Thoracic aorta (tissue), 2 donors: ENCODE measurements around the gene METTL14. TPM values are rescaled to one million over a fixed set of nuclear protein-coding genes. Genes with fewer than 3 reads are reported as not detected.

Experiments
- ATAC-seq: fragments of 150-250 bp; one replicate; pipeline ENCODE4 v1.8.0; 2017; ENCODE audit warnings: low read depth; ENCODE audit not compliant: insufficient number of reproducible peaks, low FRiP score
- DNase-seq: peaks from one replicate; pipeline ENCODE4 v3.0.0-alpha.2; 2020; ENCODE audit warnings: low spot score
- H3K27ac ChIP-seq, 2 donors: fragments of 200-600 bp; sonication (generic); 1 replicate in 1 of 2; 2 replicates in 1 of 2; pipeline ENCODE4 v1.5.1; 2016; ENCODE audit warnings: mild to moderate bottlenecking in 2 of 2, moderate library complexity in 2 of 2
- H3K27me3 ChIP-seq: fragments of 200-600 bp; sonication (generic); replicated peaks from 2 replicates; pipeline ENCODE4 v1.6.0; 2016; ENCODE audit warnings: mild to moderate bottlenecking; ENCODE audit not compliant: insufficient read depth
- H3K36me3 ChIP-seq: fragments of 200-600 bp; sonication (generic); one replicate; pipeline ENCODE4 v1.5.1; 2016
- H3K4me1 ChIP-seq, 2 donors: fragments of 200-600 bp; sonication (generic); 1 replicate in 1 of 2; 2 replicates in 1 of 2; pipeline versions ENCODE4 v1.5.1 to v1.6.0; 2016; ENCODE audit warnings: low read depth in 2 of 2, mild to moderate bottlenecking in 1 of 2; ENCODE audit not compliant: control insufficient read depth in 1 of 2
- H3K4me3 ChIP-seq: fragments of 200-600 bp; sonication (generic); 2 replicates; pipeline ENCODE4 v1.5.1; 2016; ENCODE audit warnings: mild to moderate bottlenecking
- H3K9me3 ChIP-seq: fragments of 200-600 bp; sonication (generic); 2 replicates; pipeline ENCODE4 v1.5.1; 2016
- total RNA-seq, 2 donors: library from RNA; depleted of rRNA; stranded (reverse); fragments of >200 nt; gene quantifications; one replicate each; pipeline versions ENCODE4 v1.1.0 to v1.2.3, GENCODE V29; 2016
- TF ChIP-seq, protein P1 (sequence below): fragments of 200-600 bp; sonication (generic); IDR thresholded peaks from one replicate; pipeline ENCODE4 v1.5.1; 2019; ENCODE audit warnings: antibody characterized with exemption

The METTL14 gene
- total RNA-seq, 2 donors from 2014 or later, result 23.0 to 61.9 TPM

DNA sequence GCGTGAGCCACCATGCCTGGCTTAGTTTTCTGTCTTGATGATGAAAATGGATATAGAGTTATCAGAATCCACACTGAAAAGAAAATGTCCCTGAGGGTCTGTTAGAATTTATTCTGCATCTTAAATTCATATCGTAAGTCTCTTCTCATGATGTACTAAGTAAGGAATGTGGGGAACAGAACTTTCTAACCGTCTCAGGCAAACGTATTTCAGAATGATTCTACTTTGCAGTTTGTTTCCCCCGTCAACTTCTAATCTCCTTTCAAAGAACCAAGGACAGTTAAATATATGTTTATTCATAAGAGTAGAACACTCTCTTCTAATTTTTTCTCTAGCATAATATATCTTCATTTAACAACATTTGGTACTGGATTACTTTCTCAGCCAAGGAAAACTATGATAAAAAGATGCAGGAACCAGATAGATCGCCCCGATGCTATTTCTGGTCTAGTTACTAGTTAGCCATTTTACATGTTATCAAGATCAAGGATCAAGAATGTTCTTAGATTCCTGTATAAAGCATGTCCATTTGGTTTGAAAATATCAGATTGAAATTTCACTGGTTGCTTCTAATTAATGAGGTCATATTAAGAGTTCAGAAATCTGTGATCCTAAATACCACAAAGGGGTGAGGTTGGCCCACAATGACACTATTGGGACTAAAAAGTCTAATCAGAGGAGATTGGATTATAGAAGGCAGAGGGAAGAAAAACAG is 49.5 kb downstream of the METTL14 start:
- TF ChIP-seq, protein P1, sequence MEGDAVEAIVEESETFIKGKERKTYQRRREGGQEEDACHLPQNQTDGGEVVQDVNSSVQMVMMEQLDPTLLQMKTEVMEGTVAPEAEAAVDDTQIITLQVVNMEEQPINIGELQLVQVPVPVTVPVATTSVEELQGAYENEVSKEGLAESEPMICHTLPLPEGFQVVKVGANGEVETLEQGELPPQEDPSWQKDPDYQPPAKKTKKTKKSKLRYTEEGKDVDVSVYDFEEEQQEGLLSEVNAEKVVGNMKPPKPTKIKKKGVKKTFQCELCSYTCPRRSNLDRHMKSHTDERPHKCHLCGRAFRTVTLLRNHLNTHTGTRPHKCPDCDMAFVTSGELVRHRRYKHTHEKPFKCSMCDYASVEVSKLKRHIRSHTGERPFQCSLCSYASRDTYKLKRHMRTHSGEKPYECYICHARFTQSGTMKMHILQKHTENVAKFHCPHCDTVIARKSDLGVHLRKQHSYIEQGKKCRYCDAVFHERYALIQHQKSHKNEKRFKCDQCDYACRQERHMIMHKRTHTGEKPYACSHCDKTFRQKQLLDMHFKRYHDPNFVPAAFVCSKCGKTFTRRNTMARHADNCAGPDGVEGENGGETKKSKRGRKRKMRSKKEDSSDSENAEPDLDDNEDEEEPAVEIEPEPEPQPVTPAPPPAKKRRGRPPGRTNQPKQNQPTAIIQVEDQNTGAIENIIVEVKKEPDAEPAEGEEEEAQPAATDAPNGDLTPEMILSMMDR, result no peak
- ATAC-seq (no peak), DNase-seq (no peak)
- H3K4me1 ChIP-seq, result peaks cover 0 to 15% of the 10 kb centered on the region in 2 donors
- peaks cover 46% of the 10 kb centered on the region for H3K36me3 ChIP-seq
- H3K4me3 ChIP-seq, result no peak overlapping the region
- peak overlapping the region; percentile 3 to 16 for H3K27ac ChIP-seq
- no peaks in the 10 kb centered on the region for H3K9me3 ChIP-seq
- H3K27me3 ChIP-seq, result no peaks in the 10 kb centered on the region

DNA sequence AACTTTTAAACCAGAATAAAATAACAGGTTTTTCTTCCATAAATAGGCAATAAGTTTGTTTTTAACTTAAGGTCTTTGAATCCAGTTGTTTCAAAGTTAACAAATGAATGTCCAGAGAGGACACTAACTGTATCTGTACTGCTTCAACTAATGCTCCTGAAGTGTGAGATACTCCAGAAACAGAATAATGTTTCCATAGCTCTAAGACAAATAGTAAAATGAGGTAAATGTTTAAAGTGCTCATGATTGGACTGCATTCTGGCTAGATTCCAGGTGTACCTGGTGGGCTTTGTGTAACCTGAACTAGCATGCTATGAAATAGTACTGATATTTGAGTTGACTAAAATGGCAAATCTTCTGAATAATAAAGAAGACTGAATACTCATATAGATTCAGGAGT is 51.7 kb downstream of the METTL14 start:
- Histone ChIP-seq H3K27me3 (no peaks in the 10 kb centered on the region), H3K36me3 (peaks cover 46% of the 10 kb centered on the region)

DNA sequence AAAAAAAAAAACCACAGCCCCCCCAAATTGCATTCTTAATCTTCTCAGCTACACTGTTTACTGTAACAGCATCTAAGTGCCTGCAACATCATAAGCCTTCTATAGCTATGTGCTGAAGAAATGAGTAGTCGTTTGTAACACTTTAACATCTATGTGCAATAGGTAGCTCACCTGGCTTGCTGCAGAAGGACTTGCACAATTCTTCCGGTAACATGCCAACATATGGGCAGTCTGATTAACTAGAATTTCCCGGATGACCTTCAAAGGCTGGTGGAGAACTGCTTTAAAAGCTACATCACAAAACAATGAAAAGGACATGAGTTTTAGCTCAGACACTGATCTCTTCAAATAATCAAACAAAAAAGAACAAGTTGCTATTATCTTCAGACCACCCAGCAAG is 52.9 kb downstream of the METTL14 start:
- TF ChIP-seq, protein P1, result no peak
- Histone ChIP-seq H3K9me3 (no peaks in the 10 kb centered on the region), H3K27ac (no peak overlapping the region), H3K4me1 (peaks cover 8 to 32% of the 10 kb centered on the region in 2 donors), H3K27me3 (no peaks in the 10 kb centered on the region), H3K4me3 (no peak overlapping the region), H3K36me3 (peaks cover 39% of the 10 kb centered on the region)
- ATAC-seq (no peak), DNase-seq (no peak)

More for the DNA sequence above, 51.7 kb downstream of the METTL14 start:
- Histone ChIP-seq H3K9me3 (no peaks in the 10 kb centered on the region), H3K27ac (no peak overlapping the region), H3K4me1 (peaks cover 8 to 24% of the 10 kb centered on the region in 2 donors), H3K4me3 (no peak overlapping the region)
- no peak for ATAC-seq
- TF ChIP-seq, protein P1, result no peak
- DNase-seq, result no peak

DNA sequence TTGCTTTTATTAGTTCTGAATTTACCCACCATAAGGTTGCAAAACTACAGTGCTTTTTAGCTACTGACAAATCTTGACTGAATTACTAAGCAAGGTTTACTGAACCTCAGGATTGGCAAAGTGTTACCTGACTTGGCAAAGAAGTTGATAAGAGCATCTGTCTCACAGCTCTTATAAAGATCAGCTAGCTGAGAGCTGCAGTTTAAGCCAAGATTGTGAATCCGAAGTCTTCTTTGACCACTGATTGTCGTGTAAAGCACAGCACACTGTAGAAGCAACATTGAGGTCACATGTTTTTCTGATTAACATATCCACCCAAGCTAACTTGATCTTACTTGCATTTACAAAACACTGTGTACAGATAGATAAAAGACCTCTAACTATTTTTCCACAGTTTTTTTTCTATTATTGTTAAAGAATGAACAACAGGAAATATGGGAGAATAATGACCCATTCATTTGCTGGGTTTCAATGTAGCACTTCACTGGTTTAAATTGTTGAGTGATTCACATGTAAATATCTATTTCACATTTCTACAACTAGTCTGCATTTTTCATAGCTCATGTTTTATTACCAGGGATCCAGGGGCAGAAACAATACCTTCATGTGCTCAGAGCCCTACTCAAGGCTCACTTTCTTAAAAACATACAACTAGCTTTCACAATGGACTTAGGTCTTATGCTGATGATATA is 54.0 kb downstream of the METTL14 start:
- H3K27me3 ChIP-seq, result no peaks in the 10 kb centered on the region
- H3K4me1 ChIP-seq, result peaks cover 8 to 32% of the 10 kb centered on the region in 2 donors
- no peak overlapping the region for H3K27ac ChIP-seq
- ATAC-seq, result no peak
- no peak overlapping the region for H3K4me3 ChIP-seq
- H3K36me3 ChIP-seq, result peaks cover 39% of the 10 kb centered on the region
- DNase-seq, result no peak
- no peaks in the 10 kb centered on the region for H3K9me3 ChIP-seq
- TF ChIP-seq, protein P1, result no peak

DNA sequence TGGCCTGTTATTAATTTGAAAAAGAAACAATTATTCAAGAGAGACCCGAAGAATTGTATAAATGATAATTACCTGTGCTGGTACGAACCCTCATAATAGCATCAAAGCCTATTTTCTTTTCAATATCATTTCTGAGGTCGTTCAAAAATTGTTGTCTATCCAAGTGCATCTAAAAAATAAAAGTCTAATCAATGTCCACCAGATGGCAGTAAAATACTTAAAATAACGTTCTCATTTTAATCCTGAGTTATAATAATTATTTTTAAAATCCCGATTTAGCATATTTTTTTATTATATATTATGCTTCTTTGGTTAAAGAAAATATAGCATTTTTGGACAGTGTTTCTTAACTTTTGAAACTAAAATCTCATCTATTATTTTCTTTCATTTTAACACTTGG is 55.7 kb downstream of the METTL14 start:
- Histone ChIP-seq H3K4me3 (peak overlapping the region; percentile 49), H3K9me3 (no peaks in the 10 kb centered on the region), H3K36me3 (peaks cover 39% of the 10 kb centered on the region), H3K4me1 (peaks cover 8 to 27% of the 10 kb centered on the region in 2 donors), H3K27ac (peak overlapping the region; percentile 9 to 45), H3K27me3 (no peaks in the 10 kb centered on the region)
- TF ChIP-seq, protein P1, result peak; percentile 52
- DNase-seq (no peak), ATAC-seq (no peak)
